Measurements from ENCODE around the gene PRR20B.

DNA sequence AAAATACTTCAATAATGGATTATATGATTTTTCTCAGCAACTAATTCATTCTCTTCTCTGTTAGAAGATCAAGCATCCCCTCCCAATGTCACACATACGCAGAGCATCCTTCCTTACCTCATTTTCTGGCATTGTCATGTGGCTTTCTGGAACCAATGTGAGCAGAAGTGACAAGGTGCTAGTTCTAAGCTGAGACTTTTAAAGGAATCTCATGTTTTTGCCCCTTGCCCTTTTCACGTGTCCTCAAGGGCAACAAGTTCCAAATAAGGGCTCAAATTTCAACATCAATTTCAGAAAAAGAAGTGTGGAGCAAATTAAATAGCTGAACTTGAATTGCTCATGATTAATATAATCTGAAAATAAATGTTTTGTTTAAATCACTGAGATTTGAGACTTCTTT, 11.2 kb upstream of the PRR20B start:
- TF ChIP-seq POLR2AphosphoS5 (IDR thresholded peaks at IDR 0.05; ENCODE audit: low read depth) = no peak
- TF ChIP-seq EZH2 (IDR thresholded peaks at IDR 0.05; ENCODE audit: low read depth, unreplicated experiment) = no peak
- TF ChIP-seq, protein P1, sequence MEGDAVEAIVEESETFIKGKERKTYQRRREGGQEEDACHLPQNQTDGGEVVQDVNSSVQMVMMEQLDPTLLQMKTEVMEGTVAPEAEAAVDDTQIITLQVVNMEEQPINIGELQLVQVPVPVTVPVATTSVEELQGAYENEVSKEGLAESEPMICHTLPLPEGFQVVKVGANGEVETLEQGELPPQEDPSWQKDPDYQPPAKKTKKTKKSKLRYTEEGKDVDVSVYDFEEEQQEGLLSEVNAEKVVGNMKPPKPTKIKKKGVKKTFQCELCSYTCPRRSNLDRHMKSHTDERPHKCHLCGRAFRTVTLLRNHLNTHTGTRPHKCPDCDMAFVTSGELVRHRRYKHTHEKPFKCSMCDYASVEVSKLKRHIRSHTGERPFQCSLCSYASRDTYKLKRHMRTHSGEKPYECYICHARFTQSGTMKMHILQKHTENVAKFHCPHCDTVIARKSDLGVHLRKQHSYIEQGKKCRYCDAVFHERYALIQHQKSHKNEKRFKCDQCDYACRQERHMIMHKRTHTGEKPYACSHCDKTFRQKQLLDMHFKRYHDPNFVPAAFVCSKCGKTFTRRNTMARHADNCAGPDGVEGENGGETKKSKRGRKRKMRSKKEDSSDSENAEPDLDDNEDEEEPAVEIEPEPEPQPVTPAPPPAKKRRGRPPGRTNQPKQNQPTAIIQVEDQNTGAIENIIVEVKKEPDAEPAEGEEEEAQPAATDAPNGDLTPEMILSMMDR (conservative IDR thresholded peaks at IDR 0.05; ENCODE audit: low read depth in 2 of 2) = no peak
- TF ChIP-seq JUNB (IDR thresholded peaks at IDR 0.05; ENCODE audit: unreplicated experiment) = no peak
- TF ChIP-seq EZH2phosphoT487 (IDR thresholded peaks at IDR 0.05; ENCODE audit: unreplicated experiment) = no peak
- TF ChIP-seq, protein P2, sequence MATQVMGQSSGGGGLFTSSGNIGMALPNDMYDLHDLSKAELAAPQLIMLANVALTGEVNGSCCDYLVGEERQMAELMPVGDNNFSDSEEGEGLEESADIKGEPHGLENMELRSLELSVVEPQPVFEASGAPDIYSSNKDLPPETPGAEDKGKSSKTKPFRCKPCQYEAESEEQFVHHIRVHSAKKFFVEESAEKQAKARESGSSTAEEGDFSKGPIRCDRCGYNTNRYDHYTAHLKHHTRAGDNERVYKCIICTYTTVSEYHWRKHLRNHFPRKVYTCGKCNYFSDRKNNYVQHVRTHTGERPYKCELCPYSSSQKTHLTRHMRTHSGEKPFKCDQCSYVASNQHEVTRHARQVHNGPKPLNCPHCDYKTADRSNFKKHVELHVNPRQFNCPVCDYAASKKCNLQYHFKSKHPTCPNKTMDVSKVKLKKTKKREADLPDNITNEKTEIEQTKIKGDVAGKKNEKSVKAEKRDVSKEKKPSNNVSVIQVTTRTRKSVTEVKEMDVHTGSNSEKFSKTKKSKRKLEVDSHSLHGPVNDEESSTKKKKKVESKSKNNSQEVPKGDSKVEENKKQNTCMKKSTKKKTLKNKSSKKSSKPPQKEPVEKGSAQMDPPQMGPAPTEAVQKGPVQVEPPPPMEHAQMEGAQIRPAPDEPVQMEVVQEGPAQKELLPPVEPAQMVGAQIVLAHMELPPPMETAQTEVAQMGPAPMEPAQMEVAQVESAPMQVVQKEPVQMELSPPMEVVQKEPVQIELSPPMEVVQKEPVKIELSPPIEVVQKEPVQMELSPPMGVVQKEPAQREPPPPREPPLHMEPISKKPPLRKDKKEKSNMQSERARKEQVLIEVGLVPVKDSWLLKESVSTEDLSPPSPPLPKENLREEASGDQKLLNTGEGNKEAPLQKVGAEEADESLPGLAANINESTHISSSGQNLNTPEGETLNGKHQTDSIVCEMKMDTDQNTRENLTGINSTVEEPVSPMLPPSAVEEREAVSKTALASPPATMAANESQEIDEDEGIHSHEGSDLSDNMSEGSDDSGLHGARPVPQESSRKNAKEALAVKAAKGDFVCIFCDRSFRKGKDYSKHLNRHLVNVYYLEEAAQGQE (IDR thresholded peaks at IDR 0.05; ENCODE audit: unreplicated experiment) = no peak
- TF ChIP-seq STAT1 (IDR thresholded peaks at IDR 0.05; ENCODE audit: unreplicated experiment) = no peak
- TF ChIP-seq NANOG (IDR thresholded peaks at IDR 0.05; ENCODE audit: borderline replicate concordance) = no peak
- no peak for TF ChIP-seq ZNF331 (CRISPR knock-in tag; IDR thresholded peaks at IDR 0.05; ENCODE audit: low read depth)
- no peak for TF ChIP-seq CREB1 (CRISPR knock-in tag; IDR thresholded peaks at IDR 0.05; ENCODE audit: low read depth)
- TF ChIP-seq ZNF114 (CRISPR knock-in tag; IDR thresholded peaks at IDR 0.05) = no peak
- TF ChIP-seq, protein P3, sequence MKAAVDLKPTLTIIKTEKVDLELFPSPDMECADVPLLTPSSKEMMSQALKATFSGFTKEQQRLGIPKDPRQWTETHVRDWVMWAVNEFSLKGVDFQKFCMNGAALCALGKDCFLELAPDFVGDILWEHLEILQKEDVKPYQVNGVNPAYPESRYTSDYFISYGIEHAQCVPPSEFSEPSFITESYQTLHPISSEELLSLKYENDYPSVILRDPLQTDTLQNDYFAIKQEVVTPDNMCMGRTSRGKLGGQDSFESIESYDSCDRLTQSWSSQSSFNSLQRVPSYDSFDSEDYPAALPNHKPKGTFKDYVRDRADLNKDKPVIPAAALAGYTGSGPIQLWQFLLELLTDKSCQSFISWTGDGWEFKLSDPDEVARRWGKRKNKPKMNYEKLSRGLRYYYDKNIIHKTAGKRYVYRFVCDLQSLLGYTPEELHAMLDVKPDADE (IDR thresholded peaks at IDR 0.05) = no peak
- TF ChIP-seq, protein P4, sequence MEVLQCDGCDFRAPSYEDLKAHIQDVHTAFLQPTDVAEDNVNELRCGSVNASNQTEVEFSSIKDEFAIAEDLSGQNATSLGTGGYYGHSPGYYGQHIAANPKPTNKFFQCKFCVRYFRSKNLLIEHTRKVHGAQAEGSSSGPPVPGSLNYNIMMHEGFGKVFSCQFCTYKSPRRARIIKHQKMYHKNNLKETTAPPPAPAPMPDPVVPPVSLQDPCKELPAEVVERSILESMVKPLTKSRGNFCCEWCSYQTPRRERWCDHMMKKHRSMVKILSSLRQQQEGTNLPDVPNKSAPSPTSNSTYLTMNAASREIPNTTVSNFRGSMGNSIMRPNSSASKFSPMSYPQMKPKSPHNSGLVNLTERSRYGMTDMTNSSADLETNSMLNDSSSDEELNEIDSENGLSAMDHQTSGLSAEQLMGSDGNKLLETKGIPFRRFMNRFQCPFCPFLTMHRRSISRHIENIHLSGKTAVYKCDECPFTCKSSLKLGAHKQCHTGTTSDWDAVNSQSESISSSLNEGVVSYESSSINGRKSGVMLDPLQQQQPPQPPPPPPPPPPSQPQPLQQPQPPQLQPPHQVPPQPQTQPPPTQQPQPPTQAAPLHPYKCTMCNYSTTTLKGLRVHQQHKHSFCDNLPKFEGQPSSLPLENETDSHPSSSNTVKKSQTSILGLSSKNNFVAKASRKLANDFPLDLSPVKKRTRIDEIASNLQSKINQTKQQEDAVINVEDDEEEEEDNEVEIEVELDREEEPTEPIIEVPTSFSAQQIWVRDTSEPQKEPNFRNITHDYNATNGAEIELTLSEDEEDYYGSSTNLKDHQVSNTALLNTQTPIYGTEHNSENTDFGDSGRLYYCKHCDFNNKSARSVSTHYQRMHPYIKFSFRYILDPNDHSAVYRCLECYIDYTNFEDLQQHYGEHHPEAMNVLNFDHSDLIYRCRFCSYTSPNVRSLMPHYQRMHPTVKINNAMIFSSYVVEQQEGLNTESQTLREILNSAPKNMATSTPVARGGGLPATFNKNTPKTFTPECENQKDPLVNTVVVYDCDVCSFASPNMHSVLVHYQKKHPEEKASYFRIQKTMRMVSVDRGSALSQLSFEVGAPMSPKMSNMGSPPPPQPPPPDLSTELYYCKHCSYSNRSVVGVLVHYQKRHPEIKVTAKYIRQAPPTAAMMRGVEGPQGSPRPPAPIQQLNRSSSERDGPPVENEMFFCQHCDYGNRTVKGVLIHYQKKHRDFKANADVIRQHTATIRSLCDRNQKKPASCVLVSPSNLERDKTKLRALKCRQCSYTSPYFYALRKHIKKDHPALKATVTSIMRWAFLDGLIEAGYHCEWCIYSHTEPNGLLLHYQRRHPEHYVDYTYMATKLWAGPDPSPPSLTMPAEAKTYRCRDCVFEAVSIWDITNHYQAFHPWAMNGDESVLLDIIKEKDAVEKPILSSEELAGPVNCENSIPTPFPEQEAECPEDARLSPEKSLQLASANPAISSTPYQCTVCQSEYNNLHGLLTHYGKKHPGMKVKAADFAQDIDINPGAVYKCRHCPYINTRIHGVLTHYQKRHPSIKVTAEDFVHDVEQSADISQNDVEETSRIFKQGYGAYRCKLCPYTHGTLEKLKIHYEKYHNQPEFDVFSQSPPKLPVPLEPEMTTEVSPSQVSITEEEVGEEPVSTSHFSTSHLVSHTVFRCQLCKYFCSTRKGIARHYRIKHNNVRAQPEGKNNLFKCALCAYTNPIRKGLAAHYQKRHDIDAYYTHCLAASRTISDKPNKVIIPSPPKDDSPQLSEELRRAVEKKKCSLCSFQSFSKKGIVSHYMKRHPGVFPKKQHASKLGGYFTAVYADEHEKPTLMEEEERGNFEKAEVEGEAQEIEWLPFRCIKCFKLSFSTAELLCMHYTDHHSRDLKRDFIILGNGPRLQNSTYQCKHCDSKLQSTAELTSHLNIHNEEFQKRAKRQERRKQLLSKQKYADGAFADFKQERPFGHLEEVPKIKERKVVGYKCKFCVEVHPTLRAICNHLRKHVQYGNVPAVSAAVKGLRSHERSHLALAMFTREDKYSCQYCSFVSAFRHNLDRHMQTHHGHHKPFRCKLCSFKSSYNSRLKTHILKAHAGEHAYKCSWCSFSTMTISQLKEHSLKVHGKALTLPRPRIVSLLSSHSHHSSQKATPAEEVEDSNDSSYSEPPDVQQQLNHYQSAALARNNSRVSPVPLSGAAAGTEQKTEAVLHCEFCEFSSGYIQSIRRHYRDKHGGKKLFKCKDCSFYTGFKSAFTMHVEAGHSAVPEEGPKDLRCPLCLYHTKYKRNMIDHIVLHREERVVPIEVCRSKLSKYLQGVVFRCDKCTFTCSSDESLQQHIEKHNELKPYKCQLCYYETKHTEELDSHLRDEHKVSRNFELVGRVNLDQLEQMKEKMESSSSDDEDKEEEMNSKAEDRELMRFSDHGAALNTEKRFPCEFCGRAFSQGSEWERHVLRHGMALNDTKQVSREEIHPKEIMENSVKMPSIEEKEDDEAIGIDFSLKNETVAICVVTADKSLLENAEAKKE (CRISPR knock-in tag; IDR thresholded peaks at IDR 0.05) = no peak
